GM19099 (cell line): ENCODE measurements around the gene FAM222A.

Experiments
- POLR2A ChIP-seq: IDR thresholded peaks from 3 replicates; pipeline ENCODE4 v1.6.1; 2011; ENCODE audit warnings: low read depth; ENCODE audit not compliant: insufficient read length; ENCODE audit errors: extremely low read depth

FAM222A gene

GRCh38 chr12:109716512-109717389, 3.1 kb downstream of the FAM222A start:
- no peak for TF ChIP-seq POLR2A

GRCh38 chr12:109717390-109718357, 4.0 kb downstream of the FAM222A start:
- TF ChIP-seq POLR2A = no peak

GRCh38 chr12:109718390-109718789, 4.8 kb downstream of the FAM222A start:
- TF ChIP-seq POLR2A = no peak

GRCh38 chr12:109719123-109720022, 5.7 kb downstream of the FAM222A start:
- TF ChIP-seq POLR2A = no peak

GRCh38 chr12:109720152-109720856, 6.7 kb downstream of the FAM222A start:
- TF ChIP-seq POLR2A = no peak

- TF ChIP-seq POLR2A = no peak
These were observed 7.2 kb downstream of the FAM222A start for GRCh38 chr12:109720857-109721189.

GRCh38 chr12:109721276-109721675, 7.7 kb downstream of the FAM222A start:
- TF ChIP-seq POLR2A = no peak

GRCh38 chr12:109722022-109722720, 8.5 kb downstream of the FAM222A start:
- TF ChIP-seq POLR2A = no peak

- no peak for TF ChIP-seq POLR2A
These were observed 9.1 kb downstream of the FAM222A start for GRCh38 chr12:109722721-109723094.

- no peak for TF ChIP-seq POLR2A
These were observed 9.8 kb downstream of the FAM222A start for GRCh38 chr12:109723311-109723881.

GRCh38 chr12:109724321-109724892, 10.8 kb downstream of the FAM222A start:
- no peak for TF ChIP-seq POLR2A

- TF ChIP-seq POLR2A = no peak
These were observed 11.9 kb downstream of the FAM222A start for GRCh38 chr12:109725321-109726105.
